NCI-H460 (cell line): ENCODE results near the gene PTPRM. TPM values are rescaled to one million over a fixed set of nuclear protein-coding genes. Genes with fewer than 3 reads are reported as not detected.

Experiments used
- DNase-seq: peaks from one replicate; pipeline ENCODE4 v3.0.0-alpha.2; 2016; ENCODE audit warnings: low read depth; ENCODE audit errors: extremely low read depth
- total RNA-seq: library from RNA; depleted of rRNA; stranded (reverse); fragments of >200 nt; shearing (Covaris generic); gene quantifications from 2 replicates; pipeline ENCODE4 v1.2.3, GENCODE V29; 2014

PTPRM gene
- total RNA-seq, 1 experiment from 2014 or later, result 129 TPM

GRCh38 chr18:7566244-7566566, 911 bp upstream of the PTPRM start:
- DNase-seq, result no peak

GRCh38 chr18:7567474-7568425, 634 bp downstream of the PTPRM start:
- DNase-seq, result no peak

GRCh38 chr18:7568426-7568825, 1.3 kb downstream of the PTPRM start:
- DNase-seq, result no peak

GRCh38 chr18:7571626-7572025, 4.5 kb downstream of the PTPRM start:
- no peak for DNase-seq

GRCh38 chr18:7572822-7573221, 5.7 kb downstream of the PTPRM start:
- DNase-seq, result no peak

GRCh38 chr18:7575465-7576028, 8.4 kb downstream of the PTPRM start:
- DNase-seq, result no peak

- DNase-seq, result no peak
Measured at GRCh38 chr18:7576077-7576476, 9.0 kb downstream of the PTPRM start.

GRCh38 chr18:7576685-7577084, 9.6 kb downstream of the PTPRM start:
- DNase-seq, result no peak

- no peak for DNase-seq
Measured at GRCh38 chr18:7577706-7578105, 10.6 kb downstream of the PTPRM start.

- DNase-seq, result no peak
Measured at GRCh38 chr18:7579176-7579917, 12.2 kb downstream of the PTPRM start.

GRCh38 chr18:7579918-7580542, 12.9 kb downstream of the PTPRM start:
- no peak for DNase-seq

GRCh38 chr18:7584646-7585275, 17.6 kb downstream of the PTPRM start:
- no peak for DNase-seq

GRCh38 chr18:7585276-7585670, 18.2 kb downstream of the PTPRM start:
- no peak for DNase-seq

- DNase-seq, result no peak
Measured at GRCh38 chr18:7586379-7586778, 19.3 kb downstream of the PTPRM start.

- DNase-seq, result no peak
Measured at GRCh38 chr18:7590826-7591560, 23.9 kb downstream of the PTPRM start.

GRCh38 chr18:7592305-7593071, 25.4 kb downstream of the PTPRM start:
- no peak for DNase-seq

- no peak for DNase-seq
Measured at GRCh38 chr18:7593218-7593819, 26.2 kb downstream of the PTPRM start.

- DNase-seq, result no peak
Measured at GRCh38 chr18:7596147-7596546, 29.0 kb downstream of the PTPRM start.

GRCh38 chr18:7597500-7597899, 30.4 kb downstream of the PTPRM start:
- no peak for DNase-seq
